GM06990 (cell line): ENCODE data around the gene GPR39.

ENCODE experiments used
- DNase-seq: peaks from one replicate; pipeline ENCODE4 v3.0.0-alpha.2; 2011; ENCODE audit not compliant: insufficient read length; ENCODE audit errors: extremely low read depth
- H3K27me3 ChIP-seq: replicated peaks from 2 replicates; pipeline ENCODE4 v1.6.0; 2011; ENCODE audit warnings: low read length; ENCODE audit not compliant: control insufficient read depth, insufficient read depth
- H3K36me3 ChIP-seq: 2 replicates; pipeline ENCODE4 v1.5.1; 2011; ENCODE audit warnings: low read length; ENCODE audit not compliant: control insufficient read depth, insufficient read depth
- H3K4me3 ChIP-seq: replicated peaks from 2 replicates; pipeline ENCODE4 v1.5.1; 2011; ENCODE audit warnings: low read depth, mild to moderate bottlenecking, control low read depth, low read length
- CTCF ChIP-seq: IDR thresholded peaks from 2 replicates; pipeline ENCODE4 v1.5.1; 2011; ENCODE audit warnings: low read length, control low read depth, mild to moderate bottlenecking, inconsistent platforms; ENCODE audit not compliant: insufficient read depth, poor library complexity, severe bottlenecking

The GPR39 gene

GRCh38 chr2:132606649-132607048, 190.0 kb downstream of the GPR39 start:
- no peak for TF ChIP-seq CTCF
- no peak overlapping the region for H3K4me3 ChIP-seq
- no peak for DNase-seq
- H3K36me3 ChIP-seq, result no peaks in the 10 kb centered on the region
- peaks cover 1% of the 10 kb centered on the region; the same call in 1 of the 2 replicates for H3K27me3 ChIP-seq

- peaks cover 1% of the 10 kb centered on the region; the same call in 1 of the 2 replicates for H3K27me3 ChIP-seq
- TF ChIP-seq CTCF, result no peak
- no peak for DNase-seq
- no peak overlapping the region for H3K4me3 ChIP-seq
- no peaks in the 10 kb centered on the region for H3K36me3 ChIP-seq
Measured at GRCh38 chr2:132607426-132608090, 191.0 kb downstream of the GPR39 start.

- peaks cover 1% of the 10 kb centered on the region; the same call in 1 of the 2 replicates for H3K27me3 ChIP-seq
- no peak for TF ChIP-seq CTCF
Measured at GRCh38 chr2:132608311-132608710, 191.7 kb downstream of the GPR39 start.

GRCh38 chr2:132609101-132609890, 192.7 kb downstream of the GPR39 start:
- no peak overlapping the region for H3K4me3 ChIP-seq
- no peaks in the 10 kb centered on the region for H3K36me3 ChIP-seq
- no peak for TF ChIP-seq CTCF
- H3K27me3 ChIP-seq, result peaks cover 1% of the 10 kb centered on the region; the same call in 1 of the 2 replicates
- DNase-seq, result no peak

More at GRCh38 chr2:132608311-132608710, 191.7 kb downstream of the GPR39 start:
- H3K4me3 ChIP-seq, result no peak overlapping the region
- DNase-seq, result no peak
- H3K36me3 ChIP-seq, result no peaks in the 10 kb centered on the region

- Histone ChIP-seq H3K36me3 (no peaks in the 10 kb centered on the region), H3K4me3 (no peak overlapping the region), H3K27me3 (no peaks in the 10 kb centered on the region)
- TF ChIP-seq CTCF, result no peak
- DNase-seq, result no peak
Measured at GRCh38 chr2:132611719-132612118, 195.1 kb downstream of the GPR39 start.
